Endothelial cell of umbilical vein (primary cell): ENCODE data around the gene FA2H. TPM values are rescaled to one million over a fixed set of nuclear protein-coding genes. Genes with fewer than 3 reads are reported as not detected.

Experiments
- BruUV-seq: library from RNA; stranded (reverse); fragments of 400-500 nt; replicated peaks from 2 replicates; lab custom pipeline; 2021; lab: Mats Ljungman, UMichigan
- CTCF ChIA-PET: fragments of 300-600, 350-600 bp; sonication (Branson Sonifier 250); formaldehyde crosslinking; loops from one replicate; lab custom pipeline; 2021; ENCODE audit warnings: antibody characterized with exemption, inconsistent platforms; lab: Charles Lee
- POLR2A ChIA-PET: fragments of 300-600, 350-600 bp; sonication (Branson Sonifier 250); formaldehyde crosslinking; loops from one replicate; lab custom pipeline; 2021; ENCODE audit warnings: antibody characterized with exemption, inconsistent platforms; lab: Charles Lee
- DNase-seq: peaks from one replicate; pipeline ENCODE4 v3.0.0-alpha.2; 2011; ENCODE audit warnings: low read depth, low spot score
- FAIRE-seq: peaks from 2 replicates; lab custom pipeline; 2011; peaks lifted over from hg19 to GRCh38; lab: Jason Lieb, UNC
- H2AFZ ChIP-seq: 2 replicates; pipeline ENCODE4 v1.6.0; 2012; ENCODE audit warnings: low read depth, low read length, control low read depth, inconsistent platforms
- H3K27ac ChIP-seq: 2 replicates; pipeline ENCODE4 v1.5.1; 2011; ENCODE audit warnings: low read depth, mild to moderate bottlenecking, control low read depth, low read length, moderate library complexity; ENCODE audit not compliant: insufficient read depth
- H3K27me3 ChIP-seq, 2 experiments: 2 replicates each; pipeline versions ENCODE4 v1.6.0 to v1.6.1; 2011; ENCODE audit warnings: low read length in 2 of 2, mixed read lengths in 1 of 2; ENCODE audit not compliant: control insufficient read depth in 2 of 2, insufficient read depth in 2 of 2
- H3K36me3 ChIP-seq, 2 experiments: 2 replicates in 1 of 2; 3 replicates in 1 of 2; pipeline ENCODE4 v1.5.1; 2011; ENCODE audit warnings: low read length in 2 of 2, mild to moderate bottlenecking in 1 of 2, moderate library complexity in 1 of 2; ENCODE audit not compliant: control insufficient read depth in 2 of 2, insufficient read depth in 2 of 2; ENCODE audit errors: extremely low read depth in 1 of 2
- H3K4me1 ChIP-seq: 3 replicates; pipeline ENCODE4 v1.5.1; 2011; ENCODE audit warnings: mild to moderate bottlenecking, low read length; ENCODE audit not compliant: control insufficient read depth, insufficient read depth; ENCODE audit errors: extremely low read depth
- H3K4me2 ChIP-seq: 2 replicates; pipeline ENCODE4 v1.6.1; 2011; ENCODE audit warnings: low read length, control low read depth, mixed read lengths; ENCODE audit not compliant: insufficient read depth
- H3K4me3 ChIP-seq, 3 experiments: fragments of 200-600 bp in 1 of 3; sonication (generic), shearing (Covaris generic) in 1 of 3; replicated peaks in 1 of 3; 2 replicates each; pipeline ENCODE4 v1.5.1; 2011 to 2016; ENCODE audit warnings: control low read depth in 3 of 3, low read length in 3 of 3, mild to moderate bottlenecking in 2 of 3, inconsistent platforms in 1 of 3, low read depth in 1 of 3, moderate library complexity in 1 of 3; ENCODE audit not compliant: insufficient read depth in 1 of 3
- H3K79me2 ChIP-seq: 2 replicates; pipeline ENCODE4 v1.6.0; 2012; ENCODE audit warnings: low read length, inconsistent platforms; ENCODE audit not compliant: control insufficient read depth, insufficient read depth
- H3K9ac ChIP-seq: replicated peaks from 2 replicates; pipeline ENCODE3; 2011; ENCODE audit warnings: low read length, control low read depth; ENCODE audit not compliant: insufficient read depth; ENCODE audit errors: extremely low read depth
- H3K9me1 ChIP-seq: replicated peaks from 3 replicates; pipeline ENCODE4 v1.6.0; 2011; ENCODE audit warnings: mild to moderate bottlenecking, low read length; ENCODE audit not compliant: control insufficient read depth, insufficient read depth; ENCODE audit errors: extremely low read depth
- H3K9me3 ChIP-seq: replicated peaks from 2 replicates; pipeline ENCODE4 v1.5.1; 2012; ENCODE audit warnings: low read length, inconsistent platforms; ENCODE audit not compliant: control insufficient read depth, insufficient read depth
- H4K20me1 ChIP-seq: replicated peaks from 2 replicates; pipeline ENCODE3; 2011; ENCODE audit warnings: mild to moderate bottlenecking, low read length; ENCODE audit not compliant: control insufficient read depth, insufficient read depth; ENCODE audit errors: extremely low read depth
- CTCF ChIP-seq, 2 donors: IDR thresholded peaks; 1 replicate in 1 of 2; 2 replicates in 1 of 2; pipeline ENCODE4 v1.5.1; 2011; ENCODE audit warnings: low read length in 2 of 2, mild to moderate bottlenecking in 2 of 2, moderate library complexity in 2 of 2, control low read depth in 1 of 2, inconsistent platforms in 1 of 2, low read depth in 1 of 2; ENCODE audit not compliant: insufficient read depth in 1 of 2; ENCODE audit errors: extremely low read depth in 1 of 2
- EZH2 ChIP-seq: IDR thresholded peaks from 2 replicates; pipeline ENCODE4 v1.6.1; 2012; ENCODE audit warnings: borderline replicate concordance, low read depth, mild to moderate bottlenecking, moderate library complexity, low read length, inconsistent platforms; ENCODE audit not compliant: severe bottlenecking
- FOS ChIP-seq: IDR thresholded peaks from 2 replicates; pipeline ENCODE4 v1.6.1; 2011; ENCODE audit warnings: mild to moderate bottlenecking, low read length, moderate library complexity, borderline replicate concordance; ENCODE audit not compliant: insufficient read depth
- GATA2 ChIP-seq: IDR thresholded peaks from 2 replicates; pipeline ENCODE4 v1.7.0; 2011; ENCODE audit warnings: low read depth, mild to moderate bottlenecking, moderate library complexity, mixed read lengths, low read length; ENCODE audit not compliant: insufficient read length, insufficient read depth
- JUN ChIP-seq: IDR thresholded peaks from 2 replicates; pipeline ENCODE4 v1.6.1; 2011; ENCODE audit warnings: borderline replicate concordance, low read depth; ENCODE audit not compliant: insufficient read length, insufficient read depth
- MAX ChIP-seq: IDR thresholded peaks from 2 replicates; pipeline ENCODE4 v1.6.1; 2011; ENCODE audit not compliant: insufficient read depth, insufficient read length
- MYC ChIP-seq: IDR thresholded peaks from one replicate; pipeline ENCODE4 v1.6.1; 2011; ENCODE audit warnings: mild to moderate bottlenecking, low read depth, low read length
- POLR2A ChIP-seq: IDR thresholded peaks from 2 replicates; pipeline ENCODE4 v1.6.1; 2012; ENCODE audit warnings: low read depth, mild to moderate bottlenecking, control low read depth, low read length
- POLR2AphosphoS5 ChIP-seq: IDR thresholded peaks from 2 replicates; pipeline ENCODE4 v1.6.1; 2012; ENCODE audit warnings: low read depth, mild to moderate bottlenecking, control low read depth, low read length, moderate library complexity; ENCODE audit not compliant: insufficient read depth
- dilution Hi-C: fragments of 300-500 bp; cut with MboI; formaldehyde crosslinking; loops from one replicate; pipeline ENCODE4 v1.15.0; 2019; ENCODE audit warnings: low sequenced_read_pairs; ENCODE audit not compliant: extremely low pct_ligation_motif_present
- intact Hi-C: fragments of 100-400 bp; cut with micrococcal nuclease; formaldehyde crosslinking; loops from one replicate; pipeline ENCODE4 v1.10.0; 2022
- polyA plus RNA-seq, 4 experiments: library from polyadenylated mRNA; depleted of rRNA in 3 of 4; stranded (reverse) in 3 of 4; unstranded in 1 of 4; fragments of >200 nt; gene quantifications; 2 replicates each; pipeline versions ENCODE4 v1.2.1 to v1.2.3, GENCODE V29; 2011 to 2012; ENCODE audit warnings: missing spikeins in 1 of 4
- total RNA-seq: library from RNA; stranded (reverse); gene quantifications from 2 replicates; pipeline ENCODE4 v1.2.3, GENCODE V29; 2021

FA2H gene
- total and polyA plus RNA-seq, 2 donors (not counting 3 experiments of a cell fraction or from before 2014, with no cell fraction given) = not detected

DNA sequence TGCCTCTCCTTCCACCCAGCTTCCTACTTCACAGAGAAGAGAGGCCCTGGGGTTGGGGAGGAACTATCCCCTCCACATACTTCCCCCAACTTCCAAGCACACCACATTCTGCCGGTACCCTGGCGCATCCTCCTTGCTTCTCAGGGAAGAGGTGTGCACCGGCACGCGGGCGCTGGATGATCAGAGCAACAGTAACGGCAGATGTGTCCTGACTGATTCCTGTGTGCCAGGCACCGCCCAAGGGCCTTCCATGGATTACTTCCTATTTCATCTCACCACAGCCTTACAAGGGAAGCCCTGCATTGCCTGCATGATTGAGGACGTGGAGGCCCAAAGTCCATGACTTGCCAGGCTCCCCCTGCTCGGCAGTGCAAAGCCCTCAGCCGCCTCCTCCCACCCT, 52.9 kb downstream of the FA2H start:
- TF ChIP-seq MAX = no peak
- no peak for TF ChIP-seq POLR2A
- TF ChIP-seq POLR2AphosphoS5 = no peak
- no peak for TF ChIP-seq JUN
- no peak for TF ChIP-seq CTCF (IDR thresholded peaks at IDR 0.05; ENCODE audit: extremely low read depth in 1 of 2, insufficient read depth in 1 of 2, low read depth in 1 of 2, low read length in 2 of 2)
- no peak for TF ChIP-seq GATA2
- no peak for TF ChIP-seq EZH2
- TF ChIP-seq MYC = no peak
- no peak for TF ChIP-seq FOS
- FAIRE-seq = no peak
- CTCF ChIA-PET = interaction anchor here (1.4 kb wide), 1 partner anchor 12 kb away, joined by 4 read pairs; no protein-coding TSS in a partner anchor

More for the DNA sequence above, 52.9 kb downstream of the FA2H start:
- no peak overlapping the region for H3K9ac ChIP-seq
- no peak overlapping the region for H2AFZ ChIP-seq
- BruUV-seq = no TSS peak
- H3K4me3 ChIP-seq = no peak overlapping the region
- H3K36me3 ChIP-seq = no peaks in the 10 kb centered on the region
- H3K9me3 ChIP-seq = no peaks in the 10 kb centered on the region
- dilution Hi-C loops (no loop called here), intact Hi-C loops (no loop called here)
- no peak for DNase-seq
- H4K20me1 ChIP-seq = no peaks in the 10 kb centered on the region
- H3K27ac ChIP-seq = no peak overlapping the region
- no peak overlapping the region for H3K4me2 ChIP-seq
- H3K79me2 ChIP-seq = no peaks in the 10 kb centered on the region
- POLR2A ChIA-PET = no interaction called here
- H3K9me1 ChIP-seq = no peaks in the 10 kb centered on the region
- no peaks in the 10 kb centered on the region for H3K4me1 ChIP-seq
- H3K27me3 ChIP-seq = peaks cover 0 to 2% of the 10 kb centered on the region in 2 experiments
